PC-9 (cell line): ENCODE measurements around the gene RNASEH1. TPM values are rescaled to one million over a fixed set of nuclear protein-coding genes. Genes with fewer than 3 reads are reported as not detected.

Experiments used
- BruUV-seq: library from RNA; stranded (reverse); fragments of 400-500 nt; replicated peaks from 2 replicates; lab custom pipeline; 2021; lab: Mats Ljungman, UMichigan
- CTCF ChIA-PET: fragments of 300-600 bp; sonication (Branson Sonifier 250); formaldehyde crosslinking; loops from one replicate; lab custom pipeline; 2022; ENCODE audit warnings: antibody characterized with exemption; lab: Charles Lee
- POLR2A ChIA-PET: fragments of 300-600 bp; sonication (Branson Sonifier 250); formaldehyde crosslinking; loops from one replicate; lab custom pipeline; 2022; ENCODE audit warnings: antibody characterized with exemption; ENCODE audit not compliant: unreplicated experiment; lab: Charles Lee
- DNase-seq, 2 experiments: peaks; one replicate each; pipeline versions ENCODE4 v3.0.0 to v3.0.0-alpha.2; 2015 to 2022; ENCODE audit warnings: mixed read lengths in 1 of 2
- H2AFZ ChIP-seq: fragments of 200-600 bp; sonication (generic); 2 replicates; pipeline ENCODE4 v1.8.1; 2017; ENCODE audit warnings: antibody characterized with exemption
- H3F3A ChIP-seq: fragments of 200-600 bp; sonication (generic); 2 replicates; pipeline ENCODE4 v1.8.1; 2017; ENCODE audit warnings: antibody characterized with exemption, mild to moderate bottlenecking, low read depth; ENCODE audit not compliant: insufficient read depth
- H3K27ac ChIP-seq: fragments of 200-600 bp; sonication (generic); 2 replicates; pipeline ENCODE4 v1.6.1; 2016; ENCODE audit warnings: mixed run types
- H3K27me3 ChIP-seq: fragments of 200-600 bp; sonication (generic); 2 replicates; pipeline ENCODE4 v1.6.1; 2016; ENCODE audit warnings: low read depth, mixed run types; ENCODE audit not compliant: insufficient read depth
- H3K36me3 ChIP-seq: fragments of 200-600 bp; sonication (generic); 2 replicates; pipeline ENCODE4 v1.6.1; 2016; ENCODE audit warnings: low read depth, mixed run types
- H3K4me1 ChIP-seq: fragments of 200-600 bp; sonication (generic); replicated peaks from 2 replicates; pipeline ENCODE4 v1.6.1; 2016; ENCODE audit warnings: mixed run types; ENCODE audit not compliant: insufficient read depth
- H3K4me2 ChIP-seq: fragments of 200-600 bp; sonication (generic); 2 replicates; pipeline ENCODE4 v1.6.1; 2017; ENCODE audit warnings: mixed run types
- H3K4me3 ChIP-seq: fragments of 200-600 bp; sonication (generic); 2 replicates; pipeline ENCODE4 v1.6.1; 2016; ENCODE audit warnings: mixed run types
- H3K79me2 ChIP-seq: fragments of 200-600 bp; sonication (generic); 2 replicates; pipeline ENCODE4 v1.6.1; 2017; ENCODE audit warnings: low read depth, mixed run types
- H3K9me2 ChIP-seq: fragments of 200-600 bp; sonication (generic); 2 replicates; pipeline ENCODE4 v1.8.1; 2017; ENCODE audit warnings: mild to moderate bottlenecking; ENCODE audit not compliant: insufficient read depth
- H3K9me3 ChIP-seq: fragments of 200-600 bp; sonication (generic); 2 replicates; pipeline ENCODE4 v1.8.1; 2016; ENCODE audit warnings: low read depth; ENCODE audit not compliant: insufficient read depth
- H4K20me1 ChIP-seq: fragments of 200-600 bp; sonication (generic); 2 replicates; pipeline ENCODE4 v1.8.1; 2017; ENCODE audit not compliant: insufficient read depth
- CTCF ChIP-seq: fragments of 200-600 bp; sonication (generic); conservative IDR thresholded peaks from 2 replicates; pipeline ENCODE4 v1.6.1; 2017; ENCODE audit warnings: mixed run types, antibody characterized with exemption, mild to moderate bottlenecking, moderate library complexity
- EZH2 ChIP-seq: fragments of 200-600 bp; sonication (generic); IDR thresholded peaks from 2 replicates; pipeline ENCODE4 v1.8.0; 2017; ENCODE audit warnings: antibody characterized with exemption, low read depth
- intact Hi-C: fragments of 100-400 bp; cut with micrococcal nuclease; formaldehyde crosslinking; loops from one replicate; pipeline ENCODE4 v1.10.0; 2022; ENCODE audit not compliant: unreplicated experiment
- total RNA-seq: library from RNA; stranded (reverse); gene quantifications from 2 replicates; pipeline ENCODE4 v1.2.3, GENCODE V29; 2021

RNASEH1 gene
- total RNA-seq, 1 experiment from 2014 or later: 28.4 TPM

GRCh38 chr2:3542107-3542506 lies 16.0 kb downstream of the RNASEH1 start:
- POLR2A ChIA-PET: no interaction called here
- no peak overlapping the region for H3K27ac ChIP-seq
- intact Hi-C loops: no loop called here

GRCh38 chr2:3539836-3540235 lies 18.3 kb downstream of the RNASEH1 start:
- peaks cover 11% of the 10 kb centered on the region for H4K20me1 ChIP-seq
- H3K79me2 ChIP-seq: no peaks in the 10 kb centered on the region
- H3K4me3 ChIP-seq: no peak overlapping the region
- TF ChIP-seq EZH2 (no peak), CTCF (no peak)
- H3K36me3 ChIP-seq: peaks cover 22% of the 10 kb centered on the region; the same call in 1 of the 2 replicates
- no TSS peak for BruUV-seq
- H3F3A ChIP-seq: peaks cover 44% of the 10 kb centered on the region
- peaks cover 28% of the 10 kb centered on the region for H3K4me1 ChIP-seq
- H3K4me2 ChIP-seq: no peak overlapping the region
- no peak for DNase-seq
- no peaks in the 10 kb centered on the region for H3K27me3 ChIP-seq
- H3K9me2 ChIP-seq: no peaks in the 10 kb centered on the region
- H2AFZ ChIP-seq: no peak overlapping the region
- no peak overlapping the region for H3K27ac ChIP-seq
- intact Hi-C loops: no loop called here
- CTCF ChIA-PET: no interaction called here
- POLR2A ChIA-PET: no interaction called here
- H3K9me3 ChIP-seq: no peaks in the 10 kb centered on the region

More at GRCh38 chr2:3542107-3542506, 16.0 kb downstream of the RNASEH1 start:
- BruUV-seq: no TSS peak
- H3F3A ChIP-seq: peaks cover 37% of the 10 kb centered on the region
- H2AFZ ChIP-seq: no peak overlapping the region
- H3K36me3 ChIP-seq: peaks cover 44% of the 10 kb centered on the region; the same call in 1 of the 2 replicates
- CTCF ChIA-PET: no interaction called here
- H3K4me2 ChIP-seq: no peak overlapping the region
- peaks cover 5% of the 10 kb centered on the region for H3K4me1 ChIP-seq
- H3K4me3 ChIP-seq: no peak overlapping the region
- no peaks in the 10 kb centered on the region for H3K9me3 ChIP-seq
- H3K79me2 ChIP-seq: 0 out of 2 replicates have a peak, but pooled peaks cover 9% of the 10 kb centered on the region
- no peak for DNase-seq
- H4K20me1 ChIP-seq: peaks cover 11% of the 10 kb centered on the region
- H3K9me2 ChIP-seq: no peaks in the 10 kb centered on the region
- H3K27me3 ChIP-seq: no peaks in the 10 kb centered on the region
- TF ChIP-seq EZH2 (no peak), CTCF (no peak)

GRCh38 chr2:3536682-3537632 lies 21.2 kb downstream of the RNASEH1 start:
- Histone ChIP-seq H3F3A (peaks cover 45% of the 10 kb centered on the region), H2AFZ (peak overlapping the region; percentile 83), H3K4me3 (peak overlapping the region; percentile 54), H3K36me3 (peaks cover 7% of the 10 kb centered on the region; the same call in 1 of the 2 replicates), H3K4me1 (peaks cover 30% of the 10 kb centered on the region), H3K27ac (peak overlapping the region; percentile 88), H3K4me2 (peak overlapping the region; percentile 85), H3K27me3 (no peaks in the 10 kb centered on the region), H4K20me1 (peaks cover 4% of the 10 kb centered on the region; the same call in 1 of the 2 replicates), H3K9me2 (no peaks in the 10 kb centered on the region), H3K79me2 (no peaks in the 10 kb centered on the region), H3K9me3 (no peaks in the 10 kb centered on the region; the same call in 1 of the 2 replicates)
- TF ChIP-seq EZH2: no peak
- peak; percentile 46 for TF ChIP-seq CTCF
- no TSS peak for BruUV-seq
- intact Hi-C loops: loop anchor here (1.0 kb wide), 2 partner anchors 18 to 21 kb away; partner anchors contain the start of genes ADI1 and RNASEH1
- ChIA-PET POLR2A (interaction anchor here (0.7 kb wide), 1 partner anchor 20 kb away, joined by 7 read pairs; no protein-coding TSS in a partner anchor), CTCF (no interaction called here)
- peak in 1 of 2 experiments; percentile 41 for DNase-seq
